ENCODE measurements around the gene TRIM29.

TRIM29 gene

DNA sequence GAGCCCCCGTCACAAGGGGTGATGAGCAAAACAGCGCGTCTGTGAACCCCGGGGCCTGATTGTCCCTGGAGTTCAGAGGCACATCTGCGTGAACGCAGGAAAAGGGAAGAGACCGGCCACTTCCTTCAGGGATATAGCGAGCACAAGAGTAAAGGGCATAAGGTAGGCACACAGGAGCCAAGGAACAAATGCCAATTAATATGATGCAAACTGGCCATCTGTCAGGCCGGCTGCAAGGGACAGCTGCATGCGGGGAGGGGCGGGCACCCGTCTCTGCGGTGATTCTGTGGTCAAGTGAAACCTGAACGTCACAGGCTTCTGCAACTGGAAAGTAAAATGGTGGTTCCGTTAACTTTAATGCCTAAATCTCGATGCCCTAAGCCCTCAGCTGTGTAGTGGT is 64.7 kb downstream of the TRIM29 start:
- Histone ChIP-seq H3K4me3 (ENCODE audit: low read length) (no peak overlapping the region), H3K27me3 (ENCODE audit: control insufficient read depth, insufficient read depth, low read length) (no peaks in the 10 kb centered on the region), H3K36me3 (ENCODE audit: control insufficient read depth, insufficient read depth, low read length) (no peaks in the 10 kb centered on the region), H3K4me1 (ENCODE audit: control insufficient read depth, insufficient read depth, low read length) (no peaks in the 10 kb centered on the region), H3K27ac (ENCODE audit: low read length) (no peak overlapping the region), H3K9me3 (ENCODE audit: control insufficient read depth, insufficient read depth, low read length) (no peaks in the 10 kb centered on the region)
- DNase-seq (ENCODE audit: low read depth, low spot score), result no peak
- WGBS (ENCODE audit: insufficient coverage, insufficient read length), result no CpG with 5 or more reads among the region's 16 CpGs

DNA sequence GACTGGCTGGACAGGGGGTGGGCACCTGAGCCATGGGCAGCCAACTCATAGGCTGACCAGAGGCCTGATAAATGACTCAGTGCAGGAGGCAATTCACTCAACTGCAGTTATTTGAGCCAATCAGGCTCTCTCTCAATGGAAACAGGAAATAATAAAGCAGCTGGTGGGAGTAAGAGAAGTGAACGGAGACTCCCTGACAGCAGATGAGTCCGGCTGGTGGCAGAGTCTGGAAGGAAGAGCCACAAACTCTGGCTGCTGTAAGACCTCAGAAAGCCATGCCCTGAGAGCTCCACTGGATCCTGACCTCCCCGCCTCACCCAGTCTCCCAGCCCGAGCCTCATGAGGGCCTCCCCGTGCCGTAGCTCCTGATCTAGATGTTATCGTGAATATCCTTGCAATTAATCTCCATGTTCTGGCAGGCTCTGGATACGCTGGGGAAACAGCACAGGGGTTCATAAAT is 69.8 kb downstream of the TRIM29 start:
- H3K9me3 ChIP-seq (ENCODE audit: control insufficient read depth, insufficient read depth, low read length), result no peaks in the 10 kb centered on the region
- WGBS (ENCODE audit: insufficient coverage, insufficient read length), result no CpG with 5 or more reads among the region's 8 CpGs
- no peaks in the 10 kb centered on the region for H3K36me3 ChIP-seq (ENCODE audit: control insufficient read depth, insufficient read depth, low read length)
- no peak overlapping the region for H3K27ac ChIP-seq (ENCODE audit: low read length)
- H3K27me3 ChIP-seq (ENCODE audit: control insufficient read depth, insufficient read depth, low read length), result no peaks in the 10 kb centered on the region
- no peaks in the 10 kb centered on the region for H3K4me1 ChIP-seq (ENCODE audit: control insufficient read depth, insufficient read depth, low read length)
- no peak overlapping the region for H3K4me3 ChIP-seq (ENCODE audit: low read length)
- DNase-seq (ENCODE audit: low read depth, low spot score), result no peak

DNA sequence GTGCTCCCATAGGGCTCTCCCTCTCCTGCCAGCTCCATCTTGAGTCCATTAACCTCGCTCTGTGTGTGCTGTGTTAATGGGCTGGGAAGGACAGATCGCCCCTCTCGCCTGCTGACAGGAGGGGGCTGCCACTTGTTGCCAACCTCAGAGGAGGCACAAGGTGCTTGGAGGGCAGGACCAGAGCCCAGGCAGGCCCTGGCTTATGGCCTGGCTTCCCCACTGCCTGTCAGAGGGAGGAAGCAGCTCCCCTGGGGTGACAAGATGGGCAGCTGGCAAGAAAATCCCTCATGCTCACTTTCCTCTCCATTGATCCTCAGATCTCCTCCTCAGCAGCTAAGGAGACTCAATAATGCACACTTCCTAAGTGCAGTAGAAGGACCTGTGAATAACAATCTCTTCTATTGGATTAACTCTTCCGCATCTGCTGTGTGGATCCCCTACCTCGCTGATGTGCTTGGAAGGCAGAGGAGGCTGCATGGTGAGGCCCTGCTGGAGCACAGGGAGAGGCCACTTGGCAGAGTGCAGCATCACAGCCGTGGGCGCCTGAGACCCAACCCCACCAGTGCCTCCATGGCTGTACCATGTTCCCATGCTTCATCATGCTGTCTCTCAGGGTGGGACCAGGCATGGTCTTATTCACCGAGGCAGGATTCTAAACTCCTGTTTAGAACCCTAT is 70.3 kb downstream of the TRIM29 start:
- Histone ChIP-seq H3K27ac (ENCODE audit: low read length) (no peak overlapping the region), H3K9me3 (ENCODE audit: control insufficient read depth, insufficient read depth, low read length) (no peaks in the 10 kb centered on the region), H3K36me3 (ENCODE audit: control insufficient read depth, insufficient read depth, low read length) (no peaks in the 10 kb centered on the region), H3K27me3 (ENCODE audit: control insufficient read depth, insufficient read depth, low read length) (no peaks in the 10 kb centered on the region), H3K4me1 (ENCODE audit: control insufficient read depth, insufficient read depth, low read length) (no peaks in the 10 kb centered on the region), H3K4me3 (ENCODE audit: low read length) (no peak overlapping the region)
- no CpG with 5 or more reads among the region's 8 CpGs for WGBS (ENCODE audit: insufficient coverage, insufficient read length)
- no peak for DNase-seq (ENCODE audit: low read depth, low spot score)

DNA sequence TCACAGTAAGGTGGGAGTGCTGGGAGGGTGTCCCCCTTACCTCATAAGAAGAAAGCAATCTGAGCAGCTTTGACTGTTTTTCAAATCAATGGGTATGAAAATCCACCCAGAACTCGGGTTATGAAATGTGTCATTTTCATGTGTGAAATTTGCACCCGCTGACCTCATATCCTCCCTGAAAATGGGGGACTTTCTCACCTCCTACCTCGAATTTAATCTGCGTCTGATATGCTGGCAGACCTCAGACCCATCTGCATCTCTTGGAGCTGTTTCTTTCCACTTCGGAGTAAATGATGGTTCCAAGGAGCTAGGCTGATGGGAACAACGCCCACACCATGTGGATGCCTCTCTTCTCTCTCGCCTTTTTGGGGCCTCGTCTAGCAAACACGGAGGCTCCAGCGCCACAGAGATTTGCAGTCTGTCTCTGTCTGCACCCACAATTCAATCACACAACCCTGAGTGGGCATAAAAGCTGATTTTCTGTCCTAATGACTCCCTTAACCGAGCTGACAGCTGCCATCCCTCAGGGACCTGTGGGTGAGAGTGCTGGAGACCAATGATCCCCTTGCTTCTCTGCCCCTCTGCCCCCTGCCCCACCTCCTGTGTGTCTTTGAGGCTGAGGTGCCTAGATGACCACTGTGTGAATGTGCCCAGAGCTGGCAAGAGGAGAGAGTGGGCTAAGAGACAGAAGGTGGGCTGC is 71.0 kb downstream of the TRIM29 start:
- WGBS (ENCODE audit: insufficient coverage, insufficient read length), result no CpG with 5 or more reads among the region's 11 CpGs
- no peak for DNase-seq (ENCODE audit: low read depth, low spot score)

DNA sequence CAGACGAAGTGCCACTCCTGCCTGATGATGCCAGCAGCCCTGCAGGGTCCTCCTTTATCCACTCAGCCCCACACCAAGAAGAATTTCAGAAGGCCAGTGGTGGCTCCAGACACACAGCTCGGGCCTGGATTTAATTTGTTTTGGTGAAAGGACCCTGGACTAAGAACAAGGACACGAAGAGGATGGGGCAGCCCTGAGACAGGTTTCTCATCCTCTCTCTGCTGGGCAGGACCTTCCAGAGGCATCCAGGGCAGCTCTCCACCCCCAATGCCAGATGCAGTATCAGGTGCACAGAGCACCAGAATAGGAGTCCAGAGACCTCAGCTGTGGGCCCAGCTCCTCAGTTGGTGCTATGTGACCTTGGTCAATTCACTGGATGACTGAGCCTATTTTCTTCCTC is 72.0 kb downstream of the TRIM29 start:
- Histone ChIP-seq H3K4me1 (ENCODE audit: control insufficient read depth, insufficient read depth, low read length) (no peaks in the 10 kb centered on the region), H3K27me3 (ENCODE audit: control insufficient read depth, insufficient read depth, low read length) (no peaks in the 10 kb centered on the region)
- no CpG with 5 or more reads among the region's 3 CpGs for WGBS (ENCODE audit: insufficient coverage, insufficient read length)

More for the DNA sequence above, 71.0 kb downstream of the TRIM29 start:
- no peak overlapping the region for H3K4me3 ChIP-seq (ENCODE audit: low read length)
- no peaks in the 10 kb centered on the region for H3K27me3 ChIP-seq (ENCODE audit: control insufficient read depth, insufficient read depth, low read length)
- no peak overlapping the region for H3K27ac ChIP-seq (ENCODE audit: low read length)
- H3K36me3 ChIP-seq (ENCODE audit: control insufficient read depth, insufficient read depth, low read length), result no peaks in the 10 kb centered on the region
- H3K4me1 ChIP-seq (ENCODE audit: control insufficient read depth, insufficient read depth, low read length), result no peaks in the 10 kb centered on the region
- no peaks in the 10 kb centered on the region for H3K9me3 ChIP-seq (ENCODE audit: control insufficient read depth, insufficient read depth, low read length)

DNA sequence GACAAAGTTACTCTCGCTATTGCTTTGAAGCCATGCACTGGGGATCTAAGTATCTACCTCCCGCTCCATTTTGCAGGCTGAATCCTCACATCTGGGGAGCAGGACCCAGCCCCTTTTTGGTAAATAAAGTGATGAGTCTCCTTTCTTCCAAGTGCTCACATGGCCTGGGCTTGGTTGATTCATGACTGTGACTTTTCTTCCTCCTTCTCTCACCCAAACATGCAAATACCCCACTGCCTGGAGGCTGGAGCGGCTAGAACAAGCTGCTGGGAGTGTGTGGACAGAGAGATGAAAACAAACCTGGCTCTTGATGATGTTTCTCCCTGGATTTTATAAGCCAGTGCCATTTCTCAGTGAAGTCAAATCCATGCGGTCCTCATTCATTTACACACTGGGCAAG is 72.7 kb downstream of the TRIM29 start:
- no peaks in the 10 kb centered on the region for H3K9me3 ChIP-seq (ENCODE audit: control insufficient read depth, insufficient read depth, low read length)
- no peak for DNase-seq (ENCODE audit: low read depth, low spot score)
- WGBS (ENCODE audit: insufficient coverage, insufficient read length), result no CpG with 5 or more reads among the region's 4 CpGs
- H3K27ac ChIP-seq (ENCODE audit: low read length), result no peak overlapping the region
- no peaks in the 10 kb centered on the region for H3K27me3 ChIP-seq (ENCODE audit: control insufficient read depth, insufficient read depth, low read length)
- H3K4me3 ChIP-seq (ENCODE audit: low read length), result no peak overlapping the region
- no peaks in the 10 kb centered on the region for H3K4me1 ChIP-seq (ENCODE audit: control insufficient read depth, insufficient read depth, low read length)
- no peaks in the 10 kb centered on the region for H3K36me3 ChIP-seq (ENCODE audit: control insufficient read depth, insufficient read depth, low read length)

More for the DNA sequence above, 72.0 kb downstream of the TRIM29 start:
- DNase-seq (ENCODE audit: low read depth, low spot score), result no peak
- no peaks in the 10 kb centered on the region for H3K36me3 ChIP-seq (ENCODE audit: control insufficient read depth, insufficient read depth, low read length)
- no peak overlapping the region for H3K4me3 ChIP-seq (ENCODE audit: low read length)
- H3K27ac ChIP-seq (ENCODE audit: low read length), result no peak overlapping the region
- no peaks in the 10 kb centered on the region for H3K9me3 ChIP-seq (ENCODE audit: control insufficient read depth, insufficient read depth, low read length)

DNA sequence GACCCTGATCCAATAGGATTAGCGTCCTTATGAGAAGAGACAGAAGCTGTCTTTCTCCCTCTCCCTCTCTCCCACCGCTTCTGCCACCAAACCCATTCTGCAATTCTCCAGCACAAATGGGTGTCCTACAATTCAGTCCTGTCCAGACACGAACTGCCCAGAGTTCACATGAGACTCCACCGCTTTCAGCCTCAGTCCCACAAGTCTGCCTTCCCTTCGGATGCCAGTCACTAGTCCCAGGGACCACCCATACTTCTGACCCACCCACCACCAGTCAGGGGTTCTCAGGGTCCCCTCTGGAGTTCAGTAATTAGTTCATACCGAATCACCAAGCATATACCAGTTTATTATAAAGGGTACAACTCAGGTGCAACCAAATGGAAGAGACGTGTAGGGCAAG is 73.6 kb downstream of the TRIM29 start:
- H3K27me3 ChIP-seq (ENCODE audit: control insufficient read depth, insufficient read depth, low read length), result no peaks in the 10 kb centered on the region
- no CpG with 5 or more reads among the region's 7 CpGs for WGBS (ENCODE audit: insufficient coverage, insufficient read length)

DNA sequence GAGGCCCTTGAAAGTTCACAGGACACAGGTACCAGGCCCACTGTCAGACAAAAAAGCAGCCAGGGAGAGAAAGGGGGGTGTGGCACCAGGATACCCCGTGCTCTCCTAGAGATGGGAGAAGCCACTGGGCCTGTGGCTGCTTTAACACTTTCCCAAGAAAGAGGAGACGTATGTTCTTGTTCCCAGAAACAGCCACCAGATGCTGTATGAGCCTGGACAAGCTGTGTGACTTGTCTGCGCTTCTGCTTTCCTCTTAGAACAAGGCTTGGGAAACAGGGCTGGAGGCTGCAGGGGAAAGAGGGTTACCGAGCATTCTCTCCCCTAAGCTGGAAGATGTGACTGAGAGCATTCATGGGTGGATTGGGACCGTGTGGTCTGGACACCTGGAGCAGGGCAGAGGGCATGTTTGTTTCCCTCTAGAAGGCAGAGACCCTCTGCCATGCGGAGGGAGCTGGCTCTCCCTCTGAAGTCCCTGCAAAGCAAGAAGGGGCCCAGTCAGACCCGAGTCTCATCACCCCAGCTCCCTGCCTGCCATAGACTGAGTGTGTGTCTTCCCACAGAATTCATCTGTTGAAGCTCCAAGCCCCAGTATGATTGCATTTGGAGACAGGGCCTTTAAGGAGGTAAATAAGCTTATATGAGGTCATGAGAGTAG is 74.1 kb downstream of the TRIM29 start:
- no peaks in the 10 kb centered on the region for H3K27me3 ChIP-seq (ENCODE audit: control insufficient read depth, insufficient read depth, low read length)
- WGBS (ENCODE audit: insufficient coverage, insufficient read length), result no CpG with 5 or more reads among the region's 7 CpGs

More for the DNA sequence above, 73.6 kb downstream of the TRIM29 start:
- Histone ChIP-seq H3K4me1 (ENCODE audit: control insufficient read depth, insufficient read depth, low read length) (no peaks in the 10 kb centered on the region), H3K36me3 (ENCODE audit: control insufficient read depth, insufficient read depth, low read length) (no peaks in the 10 kb centered on the region), H3K27ac (ENCODE audit: low read length) (no peak overlapping the region), H3K4me3 (ENCODE audit: low read length) (no peak overlapping the region), H3K9me3 (ENCODE audit: control insufficient read depth, insufficient read depth, low read length) (no peaks in the 10 kb centered on the region)
- no peak for DNase-seq (ENCODE audit: low read depth, low spot score)

DNA sequence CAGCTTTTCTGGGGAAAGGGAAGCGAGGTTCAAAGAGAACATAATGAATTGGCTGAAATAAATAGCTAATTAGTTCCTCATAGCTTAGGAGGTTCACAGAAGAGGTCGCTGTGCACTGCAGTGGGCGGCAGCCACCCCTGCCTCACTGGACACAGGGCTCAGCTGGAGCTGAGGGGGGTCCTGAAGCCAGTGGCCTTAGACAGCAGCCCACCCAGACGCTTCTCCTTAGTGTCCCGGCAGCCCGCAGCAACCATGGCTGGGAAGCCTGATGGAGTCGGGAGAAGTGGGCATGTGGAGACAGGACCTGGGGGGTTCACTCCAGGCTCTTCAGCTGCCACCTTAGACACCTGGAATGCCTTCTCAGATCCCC is 75.4 kb downstream of the TRIM29 start:
- no CpG with 5 or more reads among the region's 7 CpGs for WGBS (ENCODE audit: insufficient coverage, insufficient read length)
- no peaks in the 10 kb centered on the region for H3K27me3 ChIP-seq (ENCODE audit: control insufficient read depth, insufficient read depth, low read length)
- no peaks in the 10 kb centered on the region for H3K9me3 ChIP-seq (ENCODE audit: control insufficient read depth, insufficient read depth, low read length)
- DNase-seq (ENCODE audit: low read depth, low spot score), result no peak
- no peak overlapping the region for H3K4me3 ChIP-seq (ENCODE audit: low read length)
- no peaks in the 10 kb centered on the region for H3K36me3 ChIP-seq (ENCODE audit: control insufficient read depth, insufficient read depth, low read length)
- H3K27ac ChIP-seq (ENCODE audit: low read length), result no peak overlapping the region
- peaks cover 4% of the 10 kb centered on the region for H3K4me1 ChIP-seq (ENCODE audit: control insufficient read depth, insufficient read depth, low read length)

More for the DNA sequence above, 74.1 kb downstream of the TRIM29 start:
- Histone ChIP-seq H3K9me3 (ENCODE audit: control insufficient read depth, insufficient read depth, low read length) (no peaks in the 10 kb centered on the region), H3K36me3 (ENCODE audit: control insufficient read depth, insufficient read depth, low read length) (no peaks in the 10 kb centered on the region), H3K4me1 (ENCODE audit: control insufficient read depth, insufficient read depth, low read length) (no peaks in the 10 kb centered on the region), H3K27ac (ENCODE audit: low read length) (no peak overlapping the region), H3K4me3 (ENCODE audit: low read length) (no peak overlapping the region)
- DNase-seq (ENCODE audit: low read depth, low spot score), result no peak

DNA sequence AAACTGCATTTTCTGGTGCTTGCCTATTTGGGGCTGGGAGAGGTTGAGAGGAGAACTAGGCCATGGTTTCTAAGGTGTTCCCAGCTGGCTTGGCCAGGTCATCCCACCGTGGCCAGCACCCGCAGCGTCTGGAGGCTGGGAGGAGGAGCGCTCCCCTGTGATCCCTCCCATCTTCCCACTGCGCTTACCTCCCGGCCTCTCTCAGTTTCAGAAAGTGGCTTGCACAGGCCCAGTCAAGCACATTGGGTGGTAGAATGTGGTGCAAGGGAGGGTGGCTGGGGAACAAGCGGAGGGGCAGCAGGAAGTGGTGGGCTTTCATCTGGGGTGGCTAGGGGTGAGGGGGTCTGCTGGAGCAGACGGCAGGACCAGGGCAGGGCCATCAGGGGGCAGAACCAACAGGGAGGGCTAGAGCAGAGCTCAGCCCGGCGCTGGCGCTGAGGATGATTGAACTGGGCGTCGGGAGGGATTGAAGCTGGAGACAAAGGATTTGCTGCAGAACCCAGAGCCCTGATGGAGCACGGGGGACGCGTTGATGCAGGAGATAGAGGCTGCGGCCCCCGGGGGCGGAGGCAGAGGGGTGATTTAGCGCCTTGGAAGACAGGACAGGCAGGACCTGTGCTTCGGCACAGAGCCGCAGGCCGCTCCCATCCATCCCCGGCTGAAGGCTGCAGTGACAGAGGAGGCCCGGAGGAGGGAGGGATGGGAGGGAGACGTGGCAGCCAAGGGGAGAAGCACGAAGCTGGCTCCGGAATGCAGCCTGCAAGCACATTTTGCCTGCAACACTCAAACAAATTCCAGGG is 76.0 kb downstream of the TRIM29 start:
- Histone ChIP-seq H3K9me3 (ENCODE audit: control insufficient read depth, insufficient read depth, low read length) (no peaks in the 10 kb centered on the region), H3K36me3 (ENCODE audit: control insufficient read depth, insufficient read depth, low read length) (no peaks in the 10 kb centered on the region), H3K27me3 (ENCODE audit: control insufficient read depth, insufficient read depth, low read length) (no peaks in the 10 kb centered on the region), H3K27ac (ENCODE audit: low read length) (no peak overlapping the region), H3K4me1 (ENCODE audit: control insufficient read depth, insufficient read depth, low read length) (peaks cover 6% of the 10 kb centered on the region), H3K4me3 (ENCODE audit: low read length) (no peak overlapping the region)
- DNase-seq (ENCODE audit: low read depth, low spot score), result no peak
- WGBS (ENCODE audit: insufficient coverage, insufficient read length), result no CpG with 5 or more reads among the region's 28 CpGs
